GM12891 (cell line): ENCODE data around the gene ATOH8.

Experiments used
- DNase-seq: peaks from one replicate; pipeline ENCODE4 v3.0.0; 2011; ENCODE audit warnings: low spot score; ENCODE audit not compliant: insufficient read length
- FAIRE-seq: peaks from 2 replicates; lab custom pipeline; 2011; peaks lifted over from hg19 to GRCh38; lab: Jason Lieb, UNC
- PAX5 ChIP-seq: IDR thresholded peaks from 2 replicates; pipeline ENCODE4 v1.6.1; 2011; ENCODE audit warnings: low read length, moderate library complexity, mild to moderate bottlenecking; ENCODE audit not compliant: insufficient read depth, severe bottlenecking
- POLR2A ChIP-seq: IDR thresholded peaks from 2 replicates; pipeline ENCODE4 v1.6.1; 2011; ENCODE audit warnings: low read depth, low read length, control low read depth
- POLR2AphosphoS5 ChIP-seq: IDR thresholded peaks from 2 replicates; pipeline ENCODE4 v1.6.1; 2011; ENCODE audit warnings: low read depth, low read length, control low read depth
- POU2F2 ChIP-seq: IDR thresholded peaks from 2 replicates; pipeline ENCODE4 v1.6.1; 2011; ENCODE audit warnings: low read depth, mild to moderate bottlenecking, control low read depth, low read length, moderate library complexity
- SPI1 ChIP-seq: IDR thresholded peaks from 2 replicates; pipeline ENCODE4 v1.6.1; 2011; ENCODE audit warnings: low read depth, low read length, control low read depth
- TAF1 ChIP-seq: IDR thresholded peaks from 2 replicates; pipeline ENCODE4 v1.6.1; 2011; ENCODE audit warnings: low read depth, low read length, control low read depth

Gene ATOH8

GRCh38 chr2:85735691-85736090, 18.1 kb upstream of the ATOH8 start:
- DNase-seq (no peak), FAIRE-seq (no peak)
- TF ChIP-seq POU2F2 (no peak), POLR2AphosphoS5 (no peak), TAF1 (no peak), PAX5 (no peak), POLR2A (no peak), SPI1 (no peak)

GRCh38 chr2:85736456-85737355, 17.1 kb upstream of the ATOH8 start:
- FAIRE-seq (no peak), DNase-seq (no peak)
- no peak for TF ChIP-seq PAX5
- TF ChIP-seq POLR2A = no peak
- no peak for TF ChIP-seq SPI1
- no peak for TF ChIP-seq TAF1
- no peak for TF ChIP-seq POU2F2
- no peak for TF ChIP-seq POLR2AphosphoS5

GRCh38 chr2:85737481-85737880, 16.3 kb upstream of the ATOH8 start:
- FAIRE-seq (no peak), DNase-seq (no peak)
- TF ChIP-seq TAF1 (no peak), SPI1 (no peak), PAX5 (no peak), POLR2A (no peak), POU2F2 (no peak), POLR2AphosphoS5 (no peak)

DNA sequence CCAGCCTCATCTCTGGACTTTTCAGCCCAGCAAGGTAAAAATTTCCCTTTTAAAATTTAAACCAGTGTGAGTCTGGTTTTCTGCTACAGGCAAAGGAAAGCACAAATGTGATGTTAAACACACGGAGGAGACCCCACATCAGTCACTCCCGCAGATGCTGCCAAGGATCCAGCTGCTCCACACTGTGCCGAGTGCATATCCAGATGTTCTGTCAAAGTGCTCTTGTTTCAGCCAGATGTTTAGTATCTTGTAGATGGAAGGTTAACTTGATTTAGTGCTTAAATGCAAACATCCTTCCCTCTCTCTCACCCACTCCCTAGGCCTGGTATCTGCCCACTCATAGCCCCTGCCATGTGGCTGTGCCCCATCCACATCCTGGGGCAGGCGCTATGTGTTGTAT, 15.8 kb upstream of the ATOH8 start:
- DNase-seq (no peak), FAIRE-seq (no peak)
- TF ChIP-seq POLR2A = no peak
- no peak for TF ChIP-seq SPI1
- no peak for TF ChIP-seq POU2F2
- TF ChIP-seq PAX5 = no peak
- TF ChIP-seq POLR2AphosphoS5 = no peak

GRCh38 chr2:85740193-85740592, 13.6 kb upstream of the ATOH8 start:
- no peak for FAIRE-seq
- no peak for DNase-seq
- TF ChIP-seq SPI1 (no peak), POLR2A (no peak), TAF1 (no peak)

- TF ChIP-seq PAX5 = no peak
- no peak for TF ChIP-seq POLR2A
- no peak for TF ChIP-seq SPI1
- TF ChIP-seq POU2F2 = no peak
- FAIRE-seq (no peak), DNase-seq (no peak)
Measured at GRCh38 chr2:85741211-85741832, 12.5 kb upstream of the ATOH8 start.

DNA sequence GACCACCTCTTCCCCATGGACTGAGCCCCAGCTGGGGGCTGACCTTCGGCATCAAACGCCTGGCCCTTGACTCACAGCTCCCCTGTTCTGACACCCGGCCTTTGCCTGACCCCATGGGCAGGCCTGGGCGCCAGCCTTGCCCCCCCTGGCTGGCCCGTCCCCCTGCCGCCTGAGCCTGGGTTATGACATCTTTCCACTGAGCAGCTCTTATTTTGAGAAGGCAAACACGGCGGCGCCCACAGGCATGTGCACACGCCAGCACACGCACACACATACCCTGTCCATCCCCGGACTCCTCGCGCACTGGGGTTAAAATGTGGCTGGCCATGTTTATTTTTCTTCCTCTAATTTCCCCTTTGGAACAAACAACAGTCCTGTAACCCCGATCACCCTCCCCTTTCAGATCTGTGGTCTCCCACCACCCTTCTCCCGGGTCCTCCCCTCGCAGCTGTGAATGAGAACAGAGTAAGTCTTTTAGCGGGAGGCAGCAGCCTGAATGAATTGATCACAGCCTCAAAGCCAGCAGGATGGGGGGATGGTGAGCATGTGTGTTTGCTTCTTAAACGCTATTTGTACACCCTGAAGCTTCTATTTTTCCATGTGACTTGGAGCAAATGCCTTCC, 11.8 kb upstream of the ATOH8 start:
- FAIRE-seq (no peak), DNase-seq (no peak)
- TF ChIP-seq POLR2A (no peak), POLR2AphosphoS5 (no peak), TAF1 (no peak), POU2F2 (no peak), SPI1 (no peak), PAX5 (no peak)

- TF ChIP-seq POLR2AphosphoS5 (no peak), PAX5 (no peak), POLR2A (no peak), POU2F2 (no peak), TAF1 (no peak), SPI1 (no peak)
- DNase-seq (no peak), FAIRE-seq (no peak)
Measured at GRCh38 chr2:85743304-85743978, 10.3 kb upstream of the ATOH8 start.

- TF ChIP-seq POLR2AphosphoS5 = no peak
- DNase-seq (no peak), FAIRE-seq (no peak)
Measured at GRCh38 chr2:85744055-85744454, 9.7 kb upstream of the ATOH8 start.
